CD4-positive, alpha-beta T cell treated with Interleukin-17A for 4 hours (primary cell): ENCODE data around the gene RNU4-1.

Experiments
- DNase-seq: peaks from one replicate; pipeline ENCODE4 v3.0.0-alpha.2; 2020; ENCODE audit warnings: mixed read lengths

RNU4-1 gene

DNA sequence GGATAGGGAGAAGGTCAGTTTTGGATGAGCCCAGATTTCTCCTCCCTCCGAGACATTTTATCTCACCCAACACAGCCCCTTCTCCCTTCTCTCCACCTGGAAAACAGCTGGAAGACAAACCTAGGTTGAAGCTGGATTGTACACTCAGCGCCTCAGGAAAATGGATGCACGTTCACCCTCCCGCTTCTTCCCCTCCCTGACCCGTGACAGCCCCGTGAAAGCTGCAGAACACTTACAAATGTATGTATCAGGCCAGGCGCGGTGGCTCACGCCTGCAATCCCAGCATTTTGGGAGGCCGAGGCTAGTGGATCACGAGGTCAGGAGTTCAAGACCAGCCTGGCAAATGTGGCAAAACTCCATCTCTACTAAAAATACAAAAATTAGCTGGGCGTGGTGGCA is 5.5 kb downstream of the RNU4-1 start:
- no peak for DNase-seq

- DNase-seq: no peak
These were observed 6.1 kb downstream of the RNU4-1 start for GRCh38 chr12:120286768-120287490.

GRCh38 chr12:120284381-120284780 is 8.7 kb downstream of the RNU4-1 start:
- DNase-seq: no peak

DNA sequence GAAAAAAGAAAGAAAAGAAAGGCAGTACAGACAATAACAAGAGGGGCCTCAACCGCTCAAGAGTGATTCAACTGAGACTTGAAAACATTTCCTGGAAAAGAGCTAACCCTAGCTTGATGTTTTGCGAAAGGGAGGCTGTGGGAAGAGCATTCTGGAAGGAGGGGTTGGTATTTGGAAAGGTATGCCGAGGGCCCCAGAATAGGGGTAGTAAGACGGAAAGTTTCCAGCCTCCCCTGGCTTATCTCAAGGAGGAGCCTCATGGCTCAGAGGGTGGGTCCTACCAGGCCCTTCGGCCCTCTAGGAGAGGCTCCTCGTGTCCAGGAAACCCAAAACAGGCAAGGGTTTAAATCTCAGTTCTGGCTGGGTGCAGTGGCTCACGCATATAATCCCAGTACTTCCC is 9.7 kb downstream of the RNU4-1 start:
- no peak for DNase-seq

DNA sequence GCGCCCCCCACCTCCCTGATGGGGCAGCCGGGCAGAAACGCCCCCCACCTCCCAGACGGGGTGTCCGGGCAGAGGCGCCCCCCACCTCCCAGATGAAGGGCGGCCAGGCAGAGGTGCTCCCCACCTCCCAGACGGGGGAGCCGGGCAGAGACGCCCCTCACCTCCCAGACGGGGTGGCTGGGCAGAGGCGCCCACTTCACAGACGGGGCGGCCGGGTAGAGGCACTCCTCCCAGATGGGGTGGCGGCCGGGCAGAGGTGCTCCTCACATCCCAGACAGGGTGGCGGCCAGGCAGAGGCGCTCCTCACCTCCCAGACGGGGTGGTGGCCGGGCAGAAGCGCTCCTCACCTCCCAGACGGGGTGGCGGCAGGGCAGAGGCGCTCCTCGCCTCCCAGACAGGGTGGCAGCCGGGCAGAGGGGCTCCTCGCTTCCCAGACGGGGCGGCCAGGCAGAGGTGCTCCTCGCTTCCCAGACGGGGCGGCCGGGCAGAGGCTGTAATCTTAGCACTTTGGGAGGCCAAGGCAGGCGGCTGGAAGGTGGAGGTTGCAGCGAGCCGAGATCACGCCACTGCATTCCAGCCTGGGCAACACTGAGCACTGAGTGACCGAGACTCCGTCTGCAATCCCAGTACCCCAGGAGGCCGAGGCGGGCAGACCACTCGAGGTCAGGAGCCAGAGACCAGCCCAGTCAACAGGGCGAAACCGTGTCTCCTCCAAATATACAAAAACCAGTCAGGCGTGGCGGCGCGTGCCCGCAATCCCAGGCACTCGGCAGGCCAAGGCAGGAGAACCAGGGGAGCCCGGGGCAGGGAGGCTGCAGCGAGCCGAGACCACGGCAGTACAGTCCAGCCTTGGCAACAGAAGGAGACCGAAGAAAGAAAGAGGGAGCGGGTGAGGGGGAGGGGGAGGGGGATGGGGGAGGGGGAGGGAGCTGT is 14.6 kb downstream of the RNU4-1 start:
- no peak for DNase-seq

DNA sequence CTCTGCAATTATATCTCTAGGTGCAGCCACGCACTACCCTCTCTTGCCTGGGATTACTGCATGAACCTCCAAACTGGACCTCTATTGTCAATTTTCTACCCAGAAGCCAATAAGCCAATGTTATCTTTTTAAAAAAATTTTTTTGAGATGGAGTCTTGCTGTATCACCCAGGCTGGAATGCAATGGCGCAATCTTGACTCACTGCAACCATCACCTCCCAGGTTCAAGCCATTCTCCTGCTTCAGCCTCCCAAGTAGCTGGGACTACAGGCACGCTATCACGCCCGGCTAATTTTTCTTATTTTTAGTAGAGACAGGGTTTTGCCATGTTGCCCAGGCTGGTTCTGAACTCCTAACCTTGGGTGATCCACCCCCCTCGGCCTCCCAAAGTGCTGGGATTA is 16.3 kb downstream of the RNU4-1 start:
- no peak for DNase-seq

GRCh38 chr12:120267736-120268135 is 25.3 kb downstream of the RNU4-1 start:
- no peak for DNase-seq

DNA sequence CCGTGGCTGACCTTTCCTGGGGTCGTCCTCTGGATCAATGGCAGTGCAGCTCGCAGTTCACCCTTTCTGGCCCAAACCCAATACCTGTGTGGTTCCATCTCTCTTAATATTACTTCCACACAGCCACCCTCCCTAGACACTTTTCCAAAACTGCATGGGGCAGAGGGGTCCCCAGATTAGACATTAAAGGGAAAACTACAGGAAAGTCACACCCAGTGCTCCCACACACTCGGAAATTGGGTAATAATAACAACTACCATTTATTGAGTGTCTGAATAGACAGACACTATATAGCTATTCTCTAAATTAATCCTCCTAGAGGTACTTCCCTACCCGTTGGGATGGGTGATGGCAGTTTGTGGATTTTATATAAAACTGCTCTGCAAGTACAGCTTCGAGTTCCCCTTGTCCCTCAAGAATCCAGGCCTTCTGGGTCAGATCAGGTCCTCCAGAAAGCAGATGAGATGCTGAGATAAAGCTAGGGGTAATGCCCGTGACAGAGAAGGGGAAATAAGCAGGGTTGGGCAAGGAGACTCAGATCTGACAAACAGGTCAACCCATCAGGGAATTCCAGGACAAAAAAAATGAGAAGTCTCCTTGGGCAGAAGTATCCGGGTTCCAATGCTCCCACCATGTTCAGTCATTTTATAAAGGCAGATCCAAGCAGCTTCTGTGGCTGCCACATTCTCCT is 26.7 kb downstream of the RNU4-1 start:
- DNase-seq: no peak

DNA sequence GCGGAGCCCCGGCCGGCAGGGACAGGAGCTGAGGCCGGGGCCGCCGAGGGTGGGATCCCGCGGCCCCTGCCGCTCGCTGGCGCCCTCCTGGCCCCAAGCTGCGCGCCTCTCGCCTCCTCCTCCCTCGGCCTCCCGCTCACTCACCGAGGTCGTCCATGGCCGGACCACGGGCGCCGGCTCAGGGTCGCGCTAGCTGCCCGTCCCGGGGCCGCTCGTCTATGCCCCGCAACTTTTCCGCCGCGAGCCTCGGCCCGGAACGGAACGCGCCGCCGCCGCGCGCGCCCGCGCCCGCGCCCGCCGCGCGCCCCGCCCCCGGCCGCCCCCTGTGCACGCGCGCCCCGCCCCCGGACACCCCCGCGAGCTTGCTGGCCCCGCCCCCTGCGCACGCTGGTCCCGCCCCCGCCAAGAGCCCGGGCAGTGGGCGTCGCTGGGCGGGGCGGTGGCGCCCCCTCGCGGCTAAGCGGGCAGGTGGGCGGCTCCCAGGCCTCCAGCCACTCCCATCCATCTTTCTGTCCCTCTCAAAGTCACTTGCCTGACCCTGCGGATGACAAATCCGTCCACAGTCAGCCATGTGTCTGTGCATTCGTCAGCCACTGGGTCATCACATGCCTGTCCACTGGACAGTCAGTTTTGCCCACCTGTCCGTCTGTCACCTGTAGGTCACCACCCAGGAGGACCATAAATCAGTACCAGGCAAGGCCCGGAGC is 27.4 kb downstream of the RNU4-1 start, which contains the start of gene PXN:
PXN (minus strand) TSS at position 258 of the 707 bp plus-strand sequence; CDS start at position 157, 101 bp downstream.
- peak; percentile 95 for DNase-seq

DNA sequence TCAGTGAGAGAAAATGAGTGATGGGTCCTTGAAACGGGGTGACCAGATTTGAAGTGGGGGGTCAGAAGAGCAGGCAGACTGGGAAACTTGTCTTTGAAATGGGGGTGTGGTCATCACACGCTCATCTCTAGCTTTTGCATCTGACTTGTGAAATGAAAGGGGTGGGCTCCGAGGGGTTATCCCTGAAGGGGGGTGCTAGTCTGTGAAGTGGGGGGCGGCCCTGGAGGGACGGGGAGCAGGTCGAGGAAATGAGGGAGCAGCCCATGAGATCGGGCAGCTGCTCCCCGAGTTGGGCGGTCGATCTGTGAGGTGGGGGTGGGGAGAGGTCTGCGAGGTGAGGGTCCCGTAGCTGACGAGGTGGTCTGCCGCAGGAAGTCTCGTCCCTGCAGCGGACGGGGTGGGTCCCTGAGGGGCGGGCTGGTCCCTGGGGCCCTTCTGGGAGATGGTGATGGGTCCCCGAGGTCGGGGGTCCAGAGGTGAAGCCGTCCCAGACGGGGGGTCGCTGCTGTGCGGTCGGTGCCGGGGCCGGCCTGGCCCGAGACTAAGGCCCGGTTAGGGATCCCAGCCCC is 28.0 kb downstream of the RNU4-1 start:
- DNase-seq: no peak

GRCh38 chr12:120264086-120264903 is 28.7 kb downstream of the RNU4-1 start:
- peak; percentile 39 for DNase-seq

DNA sequence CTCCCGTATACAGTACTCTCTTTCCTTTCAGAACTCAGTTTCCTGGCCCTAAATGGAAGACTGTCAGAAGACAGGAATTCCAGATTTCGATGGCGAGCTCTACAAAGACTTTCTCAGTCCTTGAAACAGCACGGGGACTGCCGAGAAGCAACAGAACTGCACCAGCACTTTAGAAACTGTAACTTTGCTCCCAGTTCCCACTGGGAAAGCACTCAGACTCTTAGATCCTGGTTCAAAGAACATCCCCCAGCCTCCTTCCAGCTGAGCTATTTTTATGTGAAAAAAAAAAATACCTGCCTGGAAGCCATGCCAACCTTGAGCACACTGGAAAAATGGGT is 29.3 kb downstream of the RNU4-1 start:
- DNase-seq: no peak

GRCh38 chr12:120262852-120263747 is 29.9 kb downstream of the RNU4-1 start:
- no peak for DNase-seq

DNA sequence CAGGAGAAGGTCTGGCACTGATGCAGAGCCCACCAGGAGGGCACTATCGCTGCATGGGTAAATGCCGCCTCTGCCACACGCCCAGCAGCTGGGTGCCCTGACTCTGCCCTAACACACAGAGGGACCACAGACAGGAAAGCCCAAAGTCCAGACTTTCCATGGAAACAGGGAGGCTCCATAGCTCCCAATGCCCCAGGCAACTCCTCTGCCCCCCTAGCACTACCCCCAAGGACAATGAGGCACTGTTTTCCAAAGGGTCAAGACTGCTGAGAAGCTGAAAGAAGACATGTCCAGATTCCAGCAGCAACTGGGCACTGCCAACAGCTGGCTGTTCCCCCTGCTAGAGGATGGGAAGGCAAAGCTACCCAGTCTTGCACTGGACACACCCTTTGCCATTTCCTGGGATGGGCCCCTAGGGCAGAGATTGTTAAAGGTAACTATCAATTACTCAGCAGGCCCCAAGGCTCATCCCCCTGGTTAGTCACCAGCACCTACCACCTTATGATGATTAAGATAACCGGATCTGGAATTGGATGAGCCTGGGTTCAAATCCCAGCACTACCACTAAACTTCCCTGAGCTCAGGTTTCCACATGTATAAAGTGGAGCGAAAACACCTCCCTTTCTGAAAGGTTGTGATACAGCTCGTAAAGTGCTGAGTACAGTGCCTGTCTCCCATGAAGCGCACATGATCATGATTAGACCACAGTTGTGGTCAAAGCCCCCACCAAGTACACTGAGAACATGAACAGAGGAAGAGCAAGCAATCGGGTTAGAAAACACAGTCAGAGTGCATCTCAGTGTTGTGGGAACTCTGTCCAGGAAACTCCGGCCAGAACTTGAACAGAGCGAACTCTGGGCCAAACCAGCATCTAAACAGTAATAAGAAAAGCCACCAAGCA is 30.8 kb downstream of the RNU4-1 start:
- DNase-seq: peak; percentile 40

- no peak for DNase-seq
These were observed 32.4 kb downstream of the RNU4-1 start for GRCh38 chr12:120260607-120261006.

DNA sequence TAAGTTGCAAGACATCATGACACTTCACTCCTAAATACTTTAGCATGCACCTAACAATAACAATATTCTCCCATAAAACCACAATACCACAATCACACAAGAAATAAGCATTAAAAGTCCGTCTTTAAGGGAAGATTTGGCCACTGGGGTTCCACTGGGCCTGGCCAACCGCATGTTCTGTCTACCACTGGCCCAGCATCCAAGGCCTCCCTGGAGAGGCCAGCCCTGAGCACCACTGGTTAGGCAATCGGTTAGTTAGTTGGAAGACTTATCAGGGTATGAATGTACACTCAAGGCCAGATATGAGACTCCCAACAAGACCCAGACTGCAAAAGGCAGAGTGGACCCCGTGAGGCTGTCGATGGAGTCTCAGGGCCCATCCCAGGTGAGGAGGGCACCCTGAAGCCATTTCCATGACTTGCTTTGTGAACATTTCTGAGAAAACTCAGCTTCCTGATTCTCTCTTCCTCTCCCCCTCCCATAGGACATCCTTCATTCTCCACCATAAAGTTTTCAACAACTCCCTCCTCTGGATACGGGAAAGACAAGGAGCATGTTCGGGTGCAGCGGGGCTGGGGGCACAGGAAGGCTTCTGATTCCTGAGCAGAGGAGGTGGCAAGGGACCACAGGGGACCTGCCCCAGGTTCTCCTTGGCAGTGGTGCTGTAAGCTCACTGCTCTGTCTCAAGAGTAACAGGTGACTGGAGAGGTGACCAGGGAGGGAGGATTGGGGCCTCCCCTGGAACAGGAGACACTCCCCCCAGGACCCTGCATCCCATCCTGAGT is 33.4 kb downstream of the RNU4-1 start:
- DNase-seq: no peak

- no peak for DNase-seq
These were observed 34.6 kb downstream of the RNU4-1 start for GRCh38 chr12:120258323-120258896.
